Naive thymus-derived CD8-positive, alpha-beta T cell (primary cell): ENCODE results near the gene MKRN2. TPM values are rescaled to one million over a fixed set of nuclear protein-coding genes. Genes with fewer than 3 reads are reported as not detected.
"Not testable (repeated sequence)": the region's sequence is repeated elsewhere in the genome, so short reads cannot be mapped to it uniquely, and the experiment has no call there.

ENCODE experiments used
- ATAC-seq, 2 donors: fragments of 150-1000 bp; cut with Tn5 transposase in 1 of 2; sonication (Bioruptor Pico), chemical (Tn5 transposase) in 1 of 2; 1 replicate in 1 of 2; 2 replicates in 1 of 2; pipeline ENCODE4 v1.10.0; 2021; ENCODE audit warnings: mild to moderate bottlenecking in 2 of 2, moderate library complexity in 2 of 2
- POLR2A ChIA-PET: fragments of 350-600 bp; sonication (Branson Sonifier 250); formaldehyde crosslinking; loops from one replicate; lab custom pipeline; 2021; ENCODE audit warnings: antibody characterized with exemption; lab: Charles Lee
- DNase-seq, 10 donors: peaks; one replicate each; pipeline versions ENCODE4 v3.0.0 to v3.0.0-alpha.2; 2020 to 2022
- H3K27ac Mint-ChIP-seq, 10 donors: one replicate each; pipeline ENCODE4 v1.8.0; 2020 to 2022; ENCODE audit warnings: mild to moderate bottlenecking in 10 of 10, mixed read lengths in 10 of 10, moderate library complexity in 4 of 10, inconsistent platforms in 1 of 10
- H3K27me3 Mint-ChIP-seq, 5 donors: one replicate each; pipeline ENCODE4 v1.8.0; 2021 to 2022; ENCODE audit warnings: mixed read lengths in 5 of 5
- H3K36me3 Mint-ChIP-seq, 3 donors: one replicate each; pipeline ENCODE4 v1.8.0; 2020 to 2022; ENCODE audit warnings: mixed read lengths in 3 of 3, mild to moderate bottlenecking in 2 of 3, inconsistent platforms in 1 of 3
- H3K4me1 Mint-ChIP-seq, 4 donors: one replicate each; pipeline ENCODE4 v1.8.0; 2021 to 2022; ENCODE audit warnings: mixed read lengths in 4 of 4
- H3K4me3 Mint-ChIP-seq, 10 donors: one replicate each; pipeline ENCODE4 v1.8.0; 2020 to 2022; ENCODE audit warnings: mild to moderate bottlenecking in 10 of 10, mixed read lengths in 10 of 10, moderate library complexity in 6 of 10, inconsistent platforms in 1 of 10
- H3K9me3 Mint-ChIP-seq, 9 donors: one replicate each; pipeline ENCODE4 v1.8.0; 2020 to 2022; ENCODE audit warnings: mixed read lengths in 9 of 9, mild to moderate bottlenecking in 3 of 9, inconsistent platforms in 1 of 9, moderate library complexity in 1 of 9
- polyA plus RNA-seq, 3 donors: library from polyadenylated mRNA; unstranded; fragments of 300-500 nt; fragmentation: Illumina TruSeq; gene quantifications; one replicate each; pipeline ENCODE4 v1.2.3, GENCODE V29; 2021
- total RNA-seq, 8 experiments: library from RNA in 2 of 8; stranded (reverse) in 2 of 8; gene quantifications; one replicate each; pipeline ENCODE4 v1.2.3 and lab custom pipeline; 2021 to 2026

Gene MKRN2
- total and polyA plus RNA-seq, 5 experiments from 2014 or later: 32.4 to 56.3 (median 43.5) TPM

DNA sequence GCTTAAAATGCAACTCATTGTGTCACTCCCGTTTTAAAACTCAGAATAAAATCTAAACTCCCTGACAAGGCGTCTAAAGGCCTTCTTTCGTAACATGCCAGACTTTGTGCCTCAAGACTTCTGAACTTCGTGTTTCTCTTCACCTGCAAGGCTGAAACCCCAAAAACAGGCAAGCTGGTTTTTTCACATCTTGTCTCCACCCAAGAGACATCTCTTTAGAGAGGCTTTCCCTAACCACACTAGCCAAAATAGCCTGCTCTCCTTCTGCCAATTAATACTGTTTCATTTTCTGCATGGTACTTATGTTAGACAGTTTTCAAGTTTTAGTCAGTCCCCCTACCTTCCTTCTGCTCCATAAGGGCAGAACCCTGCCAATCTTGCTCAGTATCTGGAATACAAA is 65.4 kb downstream of the MKRN2 start:
- Mint-ChIP-seq H3K4me1 (peaks cover 30 to 60% (median 50%) of the 10 kb centered on the region in 4 donors), H3K36me3 (peaks cover 0 to 20% (median 0%) of the 10 kb centered on the region in 3 donors), H3K4me3 (peak overlapping the region in 6 of 10 donors; percentile 19 to 60 (median 32)), H3K27me3 (no peaks in the 10 kb centered on the region), H3K9me3 (no peaks in the 10 kb centered on the region), H3K27ac (peak overlapping the region; percentile 5 to 87 (median 58))
- ATAC-seq (no peak), DNase-seq (no peak)
- POLR2A ChIA-PET: no interaction called here

GRCh38 chr3:12624056-12624455 is 67.2 kb downstream of the MKRN2 start:
- DNase-seq (no peak), ATAC-seq (no peak)
- H3K27ac Mint-ChIP-seq: peak overlapping the region in 8 of 10 donors; percentile 0 to 79 (median 33)
- POLR2A ChIA-PET: no interaction called here
- peak overlapping the region in 6 of 10 donors; percentile 8 to 45 (median 19) for H3K4me3 Mint-ChIP-seq
- H3K4me1 Mint-ChIP-seq: peaks cover 33 to 70% (median 57%) of the 10 kb centered on the region in 4 donors
- no peaks in the 10 kb centered on the region for H3K9me3 Mint-ChIP-seq
- no peaks in the 10 kb centered on the region for H3K27me3 Mint-ChIP-seq
- H3K36me3 Mint-ChIP-seq: peaks cover 0 to 11% (median 0%) of the 10 kb centered on the region in 3 donors

DNA sequence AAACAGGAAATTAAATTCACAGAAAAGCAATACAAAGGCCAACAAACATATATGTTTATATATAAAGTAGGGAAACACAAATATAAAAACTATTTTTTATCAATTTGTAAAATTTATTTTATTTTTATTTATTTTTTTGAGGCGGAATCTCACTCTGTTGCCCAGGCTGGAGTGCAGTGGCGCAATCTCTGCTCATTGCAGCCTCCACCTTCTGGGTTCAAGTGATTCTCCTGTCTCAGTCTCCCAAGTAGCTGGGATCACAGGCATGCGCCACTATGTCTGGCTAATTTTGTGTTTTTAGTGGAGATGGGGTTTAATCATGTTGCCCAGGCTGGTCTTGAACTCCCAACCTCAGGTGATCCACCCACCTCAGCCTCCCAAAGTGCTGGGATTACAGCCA is 68.1 kb downstream of the MKRN2 start:
- DNase-seq, ATAC-seq, H3K27me3 Mint-ChIP-seq, H3K9me3 Mint-ChIP-seq: not testable (repeated sequence)
- H3K4me1 Mint-ChIP-seq: peaks cover 33 to 78% (median 63%) of the 10 kb centered on the region in 4 donors
- H3K27ac Mint-ChIP-seq: peak overlapping the region in 7 of 10 donors; percentile 49 to 89 (median 83)
- H3K4me3 Mint-ChIP-seq: peak overlapping the region in 5 of 10 donors; percentile 62 to 81 (median 77)
- peaks cover 0 to 11% (median 0%) of the 10 kb centered on the region in 3 donors for H3K36me3 Mint-ChIP-seq
- POLR2A ChIA-PET: interaction anchor here (1.0 kb wide), 1 partner anchor 8 kb away, joined by 3 read pairs; no protein-coding TSS in a partner anchor

DNA sequence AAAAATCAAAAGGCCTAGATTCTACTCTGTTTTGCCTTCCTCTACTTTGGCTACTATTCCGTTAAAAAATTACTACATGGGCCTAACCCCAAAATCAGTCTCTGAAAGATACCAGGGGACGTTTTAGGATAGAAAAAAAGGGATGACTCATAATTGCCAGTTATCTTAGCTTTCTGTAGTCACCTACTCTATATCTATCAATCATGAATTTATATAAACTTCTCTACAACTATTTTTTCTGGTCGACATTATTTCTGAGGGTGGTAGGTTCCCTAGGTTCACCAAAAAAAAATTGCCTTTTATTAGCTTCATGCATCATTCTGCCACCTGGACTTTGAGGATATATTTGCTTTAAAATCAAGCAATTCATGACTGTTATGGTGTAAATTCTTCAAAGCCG is 70.5 kb downstream of the MKRN2 start:
- ATAC-seq (no peak), DNase-seq (no peak)
- Mint-ChIP-seq H3K4me3 (peak overlapping the region in 7 of 10 donors; percentile 4 to 53 (median 13)), H3K9me3 (no peaks in the 10 kb centered on the region), H3K4me1 (peaks cover 30 to 79% (median 63%) of the 10 kb centered on the region in 4 donors), H3K27ac (peak overlapping the region in 6 of 10 donors; percentile 6 to 63 (median 44)), H3K36me3 (peaks cover 0 to 11% (median 0%) of the 10 kb centered on the region in 3 donors), H3K27me3 (no peaks in the 10 kb centered on the region)
- POLR2A ChIA-PET: interaction anchor here (0.9 kb wide), 1 partner anchor 24 kb away, joined by 3 read pairs; no protein-coding TSS in a partner anchor

DNA sequence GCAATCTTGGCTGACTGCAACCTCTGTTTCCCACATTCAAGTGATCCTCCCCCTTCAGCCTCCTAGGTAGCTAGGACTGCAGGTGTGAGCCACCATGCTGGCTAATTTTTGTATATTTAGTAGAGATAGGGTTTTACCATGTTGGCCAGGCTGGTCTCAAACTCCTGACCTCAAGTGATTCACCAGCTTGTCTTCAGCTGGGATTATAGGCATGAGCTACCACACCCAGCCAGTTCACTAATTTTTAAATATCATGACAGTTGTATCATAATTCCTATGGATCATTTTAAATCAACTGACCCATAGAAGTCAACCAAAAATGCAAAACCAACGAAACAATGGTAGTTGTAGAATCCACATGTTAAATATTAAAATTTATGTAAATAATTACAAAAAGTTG is 71.9 kb downstream of the MKRN2 start:
- Mint-ChIP-seq H3K36me3 (peaks cover 0 to 10% (median 0%) of the 10 kb centered on the region in 3 donors), H3K4me3 (no peak overlapping the region), H3K27me3 (no peaks in the 10 kb centered on the region), H3K27ac (no peak overlapping the region), H3K9me3 (no peaks in the 10 kb centered on the region), H3K4me1 (peaks cover 28 to 79% (median 66%) of the 10 kb centered on the region in 4 donors)
- no peak for ATAC-seq
- POLR2A ChIA-PET: interaction anchor here (0.6 kb wide), 2 partner anchors 27 to 211 kb away, joined by 7 read pairs; no protein-coding TSS in a partner anchor
- no peak for DNase-seq

- Mint-ChIP-seq H3K4me1 (peaks cover 23 to 78% (median 64%) of the 10 kb centered on the region in 4 donors), H3K4me3 (no peak overlapping the region), H3K27me3 (no peaks in the 10 kb centered on the region), H3K36me3 (peaks cover 0 to 10% (median 0%) of the 10 kb centered on the region in 3 donors), H3K27ac (peak overlapping the region in 1 of 10 donors; percentile 52), H3K9me3 (no peaks in the 10 kb centered on the region)
- ATAC-seq: no peak
- POLR2A ChIA-PET: no interaction called here
- no peak for DNase-seq
Observed at GRCh38 chr3:12629560-12629959, 72.7 kb downstream of the MKRN2 start.

DNA sequence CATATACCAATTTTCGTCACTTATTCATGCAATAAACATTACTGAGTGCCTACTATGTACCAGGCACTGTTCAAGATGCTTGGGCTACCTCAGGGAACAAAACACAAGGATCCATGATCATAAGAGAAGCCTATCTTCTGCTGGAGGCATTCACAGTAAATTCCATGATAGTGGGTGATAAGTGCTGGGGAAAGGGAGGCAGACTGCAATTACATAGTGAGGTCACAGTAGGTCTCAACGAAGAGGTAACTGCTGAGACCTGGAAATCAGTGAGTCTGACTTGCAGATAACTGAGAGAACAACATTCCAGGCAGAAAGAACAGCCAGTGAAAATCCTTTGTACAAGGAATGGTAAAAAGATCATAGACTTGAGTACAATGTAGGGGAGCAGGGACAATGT is 73.4 kb downstream of the MKRN2 start:
- no peaks in the 10 kb centered on the region for H3K27me3 Mint-ChIP-seq
- H3K36me3 Mint-ChIP-seq: peaks cover 0 to 11% (median 2%) of the 10 kb centered on the region in 3 donors
- H3K4me1 Mint-ChIP-seq: peaks cover 24 to 77% (median 63%) of the 10 kb centered on the region in 4 donors
- H3K27ac Mint-ChIP-seq: peak overlapping the region in 5 of 10 donors; percentile 10 to 79 (median 69)
- ATAC-seq (no peak), DNase-seq (no peak)
- H3K9me3 Mint-ChIP-seq: no peaks in the 10 kb centered on the region
- POLR2A ChIA-PET: no interaction called here
- peak overlapping the region in 3 of 10 donors; percentile 5 to 63 (median 46) for H3K4me3 Mint-ChIP-seq

GRCh38 chr3:12630843-12631242 is 74.0 kb downstream of the MKRN2 start:
- H3K4me3 Mint-ChIP-seq, DNase-seq, POLR2A ChIA-PET, ATAC-seq, H3K27me3 Mint-ChIP-seq, H3K9me3 Mint-ChIP-seq: not testable (repeated sequence)
- Mint-ChIP-seq H3K4me1 (peaks cover 19 to 72% (median 57%) of the 10 kb centered on the region in 4 donors), H3K36me3 (peaks cover 0 to 11% (median 2%) of the 10 kb centered on the region in 3 donors), H3K27ac (peak overlapping the region in 3 of 10 donors; percentile 4 to 79 (median 36))

DNA sequence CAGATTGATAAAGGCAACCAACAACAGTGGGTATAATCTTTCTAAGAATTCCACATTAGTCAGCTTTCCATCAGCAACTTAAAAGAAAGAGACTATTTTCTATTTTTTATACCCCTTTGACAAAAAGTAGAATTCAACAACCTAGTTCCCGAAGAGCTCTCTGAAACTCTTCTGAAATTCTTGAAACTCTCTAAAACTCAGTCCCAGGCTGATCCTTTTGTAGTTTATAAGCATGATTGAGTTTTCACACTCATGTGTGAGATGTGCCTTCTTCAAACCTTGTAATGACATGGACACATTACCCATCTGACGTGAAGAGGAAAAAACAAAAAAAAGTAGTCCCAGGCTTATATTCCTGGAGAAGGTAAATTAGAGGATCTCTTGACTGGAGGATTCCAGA is 75.6 kb downstream of the MKRN2 start:
- H3K4me1 Mint-ChIP-seq: peaks cover 14 to 69% (median 61%) of the 10 kb centered on the region in 4 donors
- no peak for ATAC-seq
- H3K9me3 Mint-ChIP-seq: no peaks in the 10 kb centered on the region
- H3K36me3 Mint-ChIP-seq: peaks cover 0 to 19% (median 2%) of the 10 kb centered on the region in 3 donors
- H3K4me3 Mint-ChIP-seq: peak overlapping the region in 2 of 10 donors; percentile 3 to 53
- H3K27me3 Mint-ChIP-seq: no peaks in the 10 kb centered on the region
- DNase-seq: no peak
- H3K27ac Mint-ChIP-seq: peak overlapping the region in 4 of 10 donors; percentile 1 to 64 (median 37)
- POLR2A ChIA-PET: no interaction called here

DNA sequence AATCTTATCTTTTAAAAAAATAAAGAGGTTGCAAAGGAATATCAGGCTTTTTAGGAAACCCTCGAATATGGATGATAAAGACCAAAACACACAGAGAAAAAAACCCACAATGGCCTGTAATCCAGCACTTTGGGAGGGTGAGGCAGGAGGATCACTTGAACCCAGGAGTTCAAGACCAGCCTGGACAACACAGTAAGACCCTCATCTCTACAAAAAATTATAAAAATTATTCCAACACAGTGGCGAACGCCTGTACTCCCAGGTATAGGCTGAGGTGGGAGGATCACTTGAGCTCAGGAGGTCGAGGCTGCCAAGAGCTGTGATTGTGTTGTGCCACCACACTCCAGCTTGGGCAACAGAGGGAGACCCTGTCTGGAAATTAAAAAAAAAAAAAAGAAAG is 76.2 kb downstream of the MKRN2 start:
- POLR2A ChIA-PET: no interaction called here
- Mint-ChIP-seq H3K36me3 (peaks cover 0 to 23% (median 6%) of the 10 kb centered on the region in 3 donors), H3K4me3 (no peak overlapping the region), H3K9me3 (no peaks in the 10 kb centered on the region), H3K27ac (peak overlapping the region in 3 of 10 donors; percentile 15 to 84 (median 41)), H3K4me1 (peaks cover 13 to 67% (median 61%) of the 10 kb centered on the region in 4 donors), H3K27me3 (no peaks in the 10 kb centered on the region)
- DNase-seq: no peak
- ATAC-seq: no peak

Other genes with a start within 250 kb of the MKRN2 start
- gene TSEN2, start 72.6 kb upstream of the MKRN2 start, total RNA-seq: 10 to 100 TPM; 26.2 to 26.9 TPM
- gene TSEN2, start 72.6 kb upstream of the MKRN2 start, polyA plus RNA-seq: 10 to 100 TPM; 11.9 to 21.0 (median 11.9) TPM
- gene MKRN2OS, start 11.6 kb upstream of the MKRN2 start, total RNA-seq: not detected
- not detected for gene MKRN2OS, start 11.6 kb upstream of the MKRN2 start, polyA plus RNA-seq
- 100 to 1,000 TPM; 137 to 142 TPM for gene RAF1, start 107.0 kb downstream of the MKRN2 start, total RNA-seq
- 10 to 100 TPM; 49.4 to 75.1 (median 54.2) TPM for gene RAF1, start 107.0 kb downstream of the MKRN2 start, polyA plus RNA-seq
- gene TMEM40, start 202.2 kb downstream of the MKRN2 start, total RNA-seq: not detected
- not detected for gene TMEM40, start 202.2 kb downstream of the MKRN2 start, polyA plus RNA-seq
- 1 to 10 TPM; 4.1 to 4.3 TPM for gene CAND2, start 239.6 kb downstream of the MKRN2 start, total RNA-seq
- gene CAND2, start 239.6 kb downstream of the MKRN2 start, polyA plus RNA-seq: 1 to 10 TPM; 1.8 to 3.6 (median 2.6) TPM